GM21529 (cell line): ENCODE results near the gene AOPEP.

ENCODE experiments used
- ATAC-seq: cut with Tn5 transposase; IDR thresholded peaks from one replicate; pipeline ENCODE4 v1.9.1; 2021; ENCODE audit not compliant: unreplicated experiment

Gene AOPEP

GRCh38 chr9:95127249-95128176 lies 401.0 kb downstream of the AOPEP start:
- ATAC-seq, result no peak

- no peak for ATAC-seq
These were observed 401.7 kb downstream of the AOPEP start for GRCh38 chr9:95128177-95128524.

GRCh38 chr9:95129476-95130291 lies 403.2 kb downstream of the AOPEP start:
- ATAC-seq, result no peak

- no peak for ATAC-seq
These were observed 404.0 kb downstream of the AOPEP start for GRCh38 chr9:95130484-95130883.

GRCh38 chr9:95131023-95131943 lies 404.8 kb downstream of the AOPEP start:
- ATAC-seq, result no peak

- ATAC-seq, result no peak
These were observed 406.1 kb downstream of the AOPEP start for GRCh38 chr9:95132366-95133324.

- no peak for ATAC-seq
These were observed 406.8 kb downstream of the AOPEP start for GRCh38 chr9:95133325-95133705.

- ATAC-seq, result no peak
These were observed 408.0 kb downstream of the AOPEP start for GRCh38 chr9:95134457-95134881.

GRCh38 chr9:95135756-95136155 lies 409.3 kb downstream of the AOPEP start:
- ATAC-seq, result no peak
